Gastrocnemius medialis (tissue), 4 donors: Measurements from ENCODE around the gene FAT3.

Experiments used
- POLR2A ChIP-seq, 2 donors: fragments of 450-650 bp; IDR thresholded peaks; one replicate each; pipeline ENCODE4 v1.6.1; 2017; ENCODE audit warnings: antibody characterized with exemption in 2 of 2, mild to moderate bottlenecking in 2 of 2, moderate library complexity in 2 of 2
- TF ChIP-seq, protein P1 (sequence below), 5 experiments: fragments of 450-650 bp in 3 of 5; fragments of 200-600 bp in 2 of 5; sonication (generic) in 2 of 5; IDR thresholded peaks in 4 of 5; conservative IDR thresholded peaks in 1 of 5; 1 replicate in 4 of 5; 2 replicates in 1 of 5; pipeline ENCODE4 v1.5.1; 2016 to 2019; ENCODE audit warnings: antibody characterized with exemption in 5 of 5, mild to moderate bottlenecking in 3 of 5, moderate library complexity in 3 of 5

DNA sequence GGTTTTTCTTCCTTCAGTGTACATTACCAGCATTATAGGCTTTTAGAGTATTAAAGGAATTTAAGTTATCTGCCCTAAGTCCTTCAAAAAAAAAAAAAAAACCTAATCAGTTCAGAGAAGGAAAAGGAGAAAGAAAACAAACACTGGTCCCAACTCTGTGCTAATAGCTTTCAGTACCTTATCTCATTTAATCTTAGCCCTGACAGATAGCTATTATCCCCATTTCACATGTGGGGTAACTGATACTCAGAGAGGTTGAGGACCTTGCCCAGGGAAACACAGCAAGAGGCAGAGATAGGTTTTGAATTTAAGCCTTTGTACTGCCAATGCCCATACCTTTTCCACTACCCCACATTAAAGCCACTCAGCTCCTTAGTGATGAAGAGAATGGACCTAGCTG lies 43.4 kb downstream of the FAT3 start:
- TF ChIP-seq, protein P1, sequence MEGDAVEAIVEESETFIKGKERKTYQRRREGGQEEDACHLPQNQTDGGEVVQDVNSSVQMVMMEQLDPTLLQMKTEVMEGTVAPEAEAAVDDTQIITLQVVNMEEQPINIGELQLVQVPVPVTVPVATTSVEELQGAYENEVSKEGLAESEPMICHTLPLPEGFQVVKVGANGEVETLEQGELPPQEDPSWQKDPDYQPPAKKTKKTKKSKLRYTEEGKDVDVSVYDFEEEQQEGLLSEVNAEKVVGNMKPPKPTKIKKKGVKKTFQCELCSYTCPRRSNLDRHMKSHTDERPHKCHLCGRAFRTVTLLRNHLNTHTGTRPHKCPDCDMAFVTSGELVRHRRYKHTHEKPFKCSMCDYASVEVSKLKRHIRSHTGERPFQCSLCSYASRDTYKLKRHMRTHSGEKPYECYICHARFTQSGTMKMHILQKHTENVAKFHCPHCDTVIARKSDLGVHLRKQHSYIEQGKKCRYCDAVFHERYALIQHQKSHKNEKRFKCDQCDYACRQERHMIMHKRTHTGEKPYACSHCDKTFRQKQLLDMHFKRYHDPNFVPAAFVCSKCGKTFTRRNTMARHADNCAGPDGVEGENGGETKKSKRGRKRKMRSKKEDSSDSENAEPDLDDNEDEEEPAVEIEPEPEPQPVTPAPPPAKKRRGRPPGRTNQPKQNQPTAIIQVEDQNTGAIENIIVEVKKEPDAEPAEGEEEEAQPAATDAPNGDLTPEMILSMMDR (IDR thresholded peaks at IDR 0.05 in 4 of 5, conservative IDR thresholded peaks at IDR 0.05 in 1 of 5) = no peak
- TF ChIP-seq POLR2A (IDR thresholded peaks at IDR 0.05) = no peak
